AG04449 (cell line): ENCODE measurements around the gene PHC2.

ENCODE experiments used
- CTCF ChIA-PET: fragments of 350-600 bp; formaldehyde crosslinking; extraction: SDS; loops from one replicate; lab custom pipeline; 2021; ENCODE audit warnings: antibody characterized with exemption; lab: Yijun Ruan, JAX
- POLR2A ChIA-PET: fragments of 400-600, 350-600 bp; formaldehyde crosslinking; extraction: SDS; loops from one replicate; lab custom pipeline; 2020; ENCODE audit warnings: antibody characterized with exemption, inconsistent platforms; lab: Yijun Ruan, JAX
- DNase-seq: peaks from one replicate; pipeline ENCODE4 v3.0.0-alpha.2; 2010; ENCODE audit warnings: low read depth, low spot score
- H3K4me3 ChIP-seq: 2 replicates; pipeline ENCODE4 v1.5.1; 2011; ENCODE audit warnings: low read depth, mild to moderate bottlenecking, control low read depth, low read length
- CTCF ChIP-seq: IDR thresholded peaks from one replicate; pipeline ENCODE4 v1.5.1; 2011; ENCODE audit warnings: mild to moderate bottlenecking, moderate library complexity, low read length, control low read depth, inconsistent platforms; ENCODE audit not compliant: insufficient read depth; ENCODE audit errors: missing control alignments

Gene PHC2

DNA sequence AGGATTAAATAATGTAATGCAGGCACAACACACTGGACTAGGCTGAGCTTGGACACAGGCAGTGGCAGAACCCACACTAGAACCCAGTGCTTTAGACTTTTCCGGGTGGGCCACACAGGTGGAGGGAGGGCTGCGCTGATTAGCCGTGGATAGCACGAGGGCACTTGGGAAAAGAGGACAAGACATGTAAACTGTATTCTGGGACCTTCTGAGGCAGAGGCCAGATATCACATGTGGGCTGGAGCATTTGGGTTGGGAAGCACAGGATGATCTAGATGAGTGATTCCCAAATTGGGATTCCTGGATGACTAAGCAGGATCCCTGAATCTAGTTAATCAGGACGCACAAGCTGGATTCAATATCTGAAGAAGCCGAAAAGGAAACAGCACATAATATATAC is 89.7 kb downstream of the PHC2 start:
- TF ChIP-seq CTCF: no peak
- ChIA-PET CTCF (interaction anchor here (0.6 to 5.4 kb wide), 4 partner anchors 24 to 129 kb away, joined by 3 to 44 read pairs (median 6); no protein-coding TSS in a partner anchor), POLR2A (interaction anchor here (1.5 kb wide), 1 partner anchor 17 kb away, joined by 4 read pairs; no protein-coding TSS in a partner anchor)
- H3K4me3 ChIP-seq: no peak overlapping the region
- DNase-seq: no peak

DNA sequence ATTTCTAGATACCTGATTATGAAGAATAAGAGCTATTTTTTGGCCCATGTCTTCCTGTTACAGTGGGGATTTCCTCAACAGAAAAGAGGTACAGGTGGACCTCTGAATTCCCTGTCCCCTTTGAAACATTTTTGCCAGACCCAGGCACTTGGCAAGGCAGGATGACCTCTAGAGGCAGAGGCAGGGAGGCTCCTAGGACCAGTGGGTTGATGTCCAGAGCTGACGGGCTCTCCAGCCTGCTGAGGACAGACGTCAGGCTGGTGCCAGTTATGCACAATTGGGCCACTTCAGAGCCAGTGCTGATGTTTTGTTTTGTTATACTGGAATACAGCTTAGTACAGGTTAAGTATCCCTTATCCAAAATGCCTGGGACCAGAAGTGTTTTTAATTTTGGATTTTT is 91.5 kb downstream of the PHC2 start:
- H3K4me3 ChIP-seq: no peak overlapping the region
- POLR2A ChIA-PET: interaction anchor here (1.3 to 1.7 kb wide), 2 partner anchors 9 to 19 kb away, joined by 3 to 7 read pairs; no protein-coding TSS in a partner anchor
- CTCF ChIA-PET: interaction anchor here (0.9 to 5.4 kb wide), 8 partner anchors 9 to 244 kb away, joined by 4 to 44 read pairs (median 8); no protein-coding TSS in a partner anchor
- no peak for TF ChIP-seq CTCF
- no peak for DNase-seq

DNA sequence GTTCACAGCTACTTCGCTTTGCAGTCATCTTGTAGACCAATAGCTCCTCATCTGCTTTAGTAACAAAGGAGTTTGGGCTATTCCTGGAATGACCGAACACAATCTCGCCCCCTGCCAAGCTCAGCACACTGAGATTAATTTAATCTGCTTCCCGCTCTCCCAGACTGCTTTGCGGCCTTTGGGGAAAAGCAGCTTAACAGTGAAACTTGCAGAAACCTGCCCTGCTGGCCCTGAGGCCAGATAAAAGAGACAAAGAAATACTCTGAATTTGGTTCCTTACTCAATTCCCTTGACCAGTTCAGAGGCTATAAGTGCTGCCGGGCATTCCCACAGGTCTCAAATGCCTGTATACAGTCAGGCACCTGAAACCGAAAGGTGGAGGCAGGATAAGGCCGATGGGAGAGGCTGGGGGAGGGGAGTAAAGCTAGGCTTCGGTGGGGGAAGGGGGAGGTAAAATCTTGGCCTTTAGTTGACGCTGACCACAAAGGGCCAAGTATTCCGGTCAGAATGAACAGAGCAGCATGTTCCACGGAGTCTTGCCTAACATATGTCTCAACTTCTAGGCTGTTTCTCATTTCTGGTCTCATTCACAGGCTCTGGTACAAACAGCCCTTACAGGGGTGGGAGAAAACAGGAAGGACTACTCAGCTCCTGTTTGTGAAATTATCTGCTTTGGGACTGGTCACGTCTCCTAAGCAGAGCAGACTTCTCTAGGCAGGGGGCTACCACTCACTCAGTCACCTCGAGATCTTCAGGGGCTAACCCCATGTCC is 92.3 kb downstream of the PHC2 start:
- no peak overlapping the region for H3K4me3 ChIP-seq
- no peak for TF ChIP-seq CTCF
- no peak for DNase-seq
- POLR2A ChIA-PET: interaction anchor here (1.3 to 1.9 kb wide), 3 partner anchors 9 to 19 kb away, joined by 3 to 8 read pairs (median 7); no protein-coding TSS in a partner anchor
- CTCF ChIA-PET: interaction anchor here (0.8 to 5.4 kb wide), 10 partner anchors 8 to 244 kb away, joined by 3 to 44 read pairs (median 6); no protein-coding TSS in a partner anchor

GRCh38 chr1:33338048-33338439 is 92.9 kb downstream of the PHC2 start:
- ChIA-PET POLR2A (interaction anchor here (1.7 to 1.9 kb wide), 2 partner anchors 8 to 10 kb away, joined by 7 to 8 read pairs; no protein-coding TSS in a partner anchor), CTCF (interaction anchor here (0.8 to 5.4 kb wide), 8 partner anchors 10 to 243 kb away, joined by 3 to 44 read pairs (median 8); no protein-coding TSS in a partner anchor)
- no peak for TF ChIP-seq CTCF
- DNase-seq: no peak
- H3K4me3 ChIP-seq: no peak overlapping the region

DNA sequence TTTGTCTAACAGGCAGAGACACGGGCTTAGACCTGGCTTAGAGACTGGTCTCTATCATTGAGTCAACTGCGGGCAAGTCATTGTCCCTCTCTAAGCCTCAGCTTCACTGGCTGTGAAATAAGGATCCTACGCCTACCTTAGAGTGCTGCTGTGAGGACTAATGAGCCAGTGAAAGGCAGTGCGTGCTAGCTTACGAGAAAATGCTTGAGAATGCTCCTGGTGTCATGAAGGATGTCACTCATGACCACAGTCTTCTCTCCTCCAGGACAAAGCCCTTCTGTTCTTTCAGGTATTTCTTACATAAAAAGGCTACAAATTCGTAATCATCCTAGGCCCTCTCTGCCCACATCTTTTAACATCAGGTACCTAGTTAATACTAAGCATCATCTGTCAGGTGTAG is 93.5 kb downstream of the PHC2 start:
- POLR2A ChIA-PET: interaction anchor here (1.9 kb wide), 1 partner anchor 10 kb away, joined by 8 read pairs; no protein-coding TSS in a partner anchor
- CTCF ChIA-PET: interaction anchor here (5.4 kb wide), 1 partner anchor 41 kb away, joined by 44 read pairs; no protein-coding TSS in a partner anchor
- DNase-seq: no peak
- no peak for TF ChIP-seq CTCF
- no peak overlapping the region for H3K4me3 ChIP-seq

DNA sequence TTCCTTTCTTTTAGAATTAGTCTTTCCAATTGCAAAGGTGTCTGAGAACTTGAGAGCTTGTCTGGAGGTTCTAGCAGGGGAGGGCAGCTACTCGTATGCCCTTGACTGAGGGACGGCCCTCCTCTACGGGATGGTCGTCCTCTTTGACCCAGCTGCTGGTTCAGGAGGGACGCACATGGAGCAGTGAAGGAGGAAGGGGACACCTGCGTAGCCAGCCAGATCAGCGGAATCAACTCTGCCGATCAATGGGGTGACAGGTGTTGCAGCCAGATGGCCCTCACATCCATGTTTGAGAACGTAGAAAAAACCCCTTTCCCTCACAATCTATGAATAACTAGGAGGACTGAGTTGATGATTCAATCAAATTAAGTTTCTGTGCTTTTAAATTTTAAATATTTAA is 94.3 kb downstream of the PHC2 start:
- no peak overlapping the region for H3K4me3 ChIP-seq
- POLR2A ChIA-PET: no interaction called here
- no peak for TF ChIP-seq CTCF
- CTCF ChIA-PET: interaction anchor here (0.9 to 3.1 kb wide), 4 partner anchors 26 to 133 kb away, joined by 3 to 12 read pairs (median 3); no protein-coding TSS in a partner anchor
- no peak for DNase-seq
